K562 (cell line): Measurements from ENCODE around the gene SLC13A3.

Experiments
- CGGBP1 ChIP-seq: fragments of 250-450 bp; sonication (Bioruptor Pico); IDR thresholded peaks from 2 replicates; pipeline ENCODE4 v1.9.0; 2021; ENCODE audit warnings: mild to moderate bottlenecking
- CTCF ChIP-seq, 3 experiments: IDR thresholded peaks in 2 of 3; conservative IDR thresholded peaks in 1 of 3; 2 replicates each; pipeline ENCODE4 v1.5.1; 2011 to 2012; ENCODE audit warnings: low read length in 3 of 3, mild to moderate bottlenecking in 3 of 3, control low read depth in 2 of 3, improper control_type of control experiment in 1 of 3, inconsistent platforms in 1 of 3, low read depth in 1 of 3, mixed read lengths in 1 of 3, moderate library complexity in 1 of 3; ENCODE audit not compliant: insufficient read depth in 2 of 3
- EZH2 ChIP-seq: IDR thresholded peaks from 2 replicates; pipeline ENCODE4 v1.6.1; 2012; ENCODE audit warnings: low read depth, mild to moderate bottlenecking, inconsistent platforms, low read length, borderline replicate concordance
- KDM1A ChIP-seq, 2 experiments: fragments of 450-650 bp; IDR thresholded peaks; 2 replicates each; pipeline ENCODE4 v1.6.1; 2016; ENCODE audit warnings: mild to moderate bottlenecking in 2 of 2
- KDM5B ChIP-seq: fragments of 200-600 bp; sonication (generic); IDR thresholded peaks from 2 replicates; pipeline ENCODE4 v1.6.1; 2012; ENCODE audit warnings: low read depth, mild to moderate bottlenecking, moderate library complexity, low read length, control low read depth, inconsistent platforms; ENCODE audit not compliant: insufficient replicate concordance
- PHF20 ChIP-seq: fragments of 450-650 bp; IDR thresholded peaks from 2 replicates; pipeline ENCODE4 v1.6.1; 2018; ENCODE audit not compliant: partially characterized antibody
- PML ChIP-seq: IDR thresholded peaks from 2 replicates; pipeline ENCODE4 v1.6.1; 2012; ENCODE audit warnings: low read length, inconsistent platforms
- POLR2A ChIP-seq: fragments of 450-650 bp; conservative IDR thresholded peaks from 2 replicates; pipeline ENCODE4 v1.6.1; 2016
- RERE ChIP-seq: sonication (generic); formaldehyde crosslinking; IDR thresholded peaks from 2 replicates; pipeline ENCODE4 v1.8.0; 2023; ENCODE audit warnings: missing genetic modification reagents, mild to moderate bottlenecking, borderline replicate concordance
- U2AF2 ChIP-seq: fragments of 200-400 bp; formaldehyde crosslinking; optimal IDR thresholded peaks from 2 replicates; pipeline ENCODE3; 2017; ENCODE audit warnings: low read depth, mild to moderate bottlenecking, low read length
- ZNF384 ChIP-seq: IDR thresholded peaks from 2 replicates; pipeline ENCODE4 v1.6.1; 2012; ENCODE audit warnings: low read depth, low read length, improper control_type of control experiment

GRCh38 chr20:46562009-46562372 is 89.3 kb downstream of the SLC13A3 start:
- TF ChIP-seq RERE (CRISPR knock-in tag) (no peak), CGGBP1 (CRISPR knock-in tag) (no peak), PML (no peak), POLR2A (no peak), ZNF384 (no peak), CTCF (IDR thresholded peaks at IDR 0.05 in 2 of 3, conservative IDR thresholded peaks at IDR 0.05 in 1 of 3; ENCODE audit: insufficient read depth in 2 of 3, low read depth in 1 of 3, low read length in 3 of 3) (no peak), U2AF2 (no peak), PHF20 (no peak), KDM1A (IDR thresholded peaks at IDR 0.05) (no peak), KDM5B (no peak), EZH2 (no peak)
